Esophagus muscularis mucosa (tissue), 4 donors: Measurements from ENCODE around the gene RASAL2. TPM values are rescaled to one million over a fixed set of nuclear protein-coding genes. Genes with fewer than 3 reads are reported as not detected.
A peak's percentile ranks its signal among the peaks of the same experiment; 100 is the strongest.

Source experiments
- DNase-seq: peaks from one replicate; pipeline ENCODE4 v3.0.0-alpha.2; 2017; ENCODE audit errors: extremely low spot score
- H3K27ac ChIP-seq, 4 donors: fragments of 200-600 bp; sonication (generic); replicated peaks in 1 of 4; 1 replicate in 3 of 4; 2 replicates in 1 of 4; pipeline ENCODE4 v1.5.1; 2016 to 2019; ENCODE audit warnings: mild to moderate bottlenecking in 1 of 4
- H3K27me3 ChIP-seq, 4 donors: fragments of 200-600 bp; sonication (generic); one replicate each; pipeline versions ENCODE4 v1.5.1 to v1.6.0; 2016 to 2019
- H3K36me3 ChIP-seq, 4 donors: fragments of 200-600 bp; sonication (generic); one replicate each; pipeline ENCODE4 v1.5.1; 2016 to 2019
- H3K4me1 ChIP-seq, 4 donors: fragments of 200-600 bp; sonication (generic); one replicate each; pipeline ENCODE4 v1.5.1; 2016 to 2019
- H3K4me3 ChIP-seq, 4 donors: fragments of 200-600 bp; sonication (generic); 1 replicate in 2 of 4; 2 replicates in 2 of 4; pipeline ENCODE4 v1.5.1; 2016 to 2019; ENCODE audit warnings: mild to moderate bottlenecking in 4 of 4, moderate library complexity in 1 of 4
- H3K9me3 ChIP-seq, 4 donors: fragments of 200-600 bp; sonication (generic); 1 replicate in 3 of 4; 2 replicates in 1 of 4; pipeline ENCODE4 v1.5.1; 2016 to 2019
- EP300 ChIP-seq: sonication (generic); formaldehyde crosslinking; IDR thresholded peaks from one replicate; pipeline ENCODE4 v1.6.1; 2017; ENCODE audit warnings: antibody characterized with exemption
- POLR2A ChIP-seq: fragments of 450-650 bp; IDR thresholded peaks from one replicate; pipeline ENCODE4 v1.6.1; 2017; ENCODE audit warnings: antibody characterized with exemption, moderate library complexity, mild to moderate bottlenecking, low read depth
- POLR2AphosphoS5 ChIP-seq, 2 donors: sonication (generic); formaldehyde crosslinking; IDR thresholded peaks; one replicate each; pipeline ENCODE4 v1.6.1; 2017; ENCODE audit warnings: antibody characterized with exemption in 2 of 2
- WGBS: methylation state at CpG from one replicate; pipeline ENCODE4 v1.1.5; 2018; 5-methylcytosine and 5-hydroxymethylcytosine counted together
- intact Hi-C: fragments of 100-400 bp; cut with DNase I; formaldehyde crosslinking; loops from one replicate; pipeline ENCODE4 v1.15.1; 2023
- total RNA-seq, 4 donors: library from RNA; depleted of rRNA; stranded (reverse); fragments of >200 nt; gene quantifications; one replicate each; pipeline versions ENCODE4 v1.1.0 to v1.2.1, GENCODE V29; 2016
- TF ChIP-seq, protein P1 (sequence below), 3 experiments: fragments of 200-600 bp in 2 of 3; fragments of 450-650 bp in 1 of 3; sonication (generic) in 2 of 3; IDR thresholded peaks; one replicate each; pipeline ENCODE4 v1.5.1; 2017 to 2019; ENCODE audit warnings: antibody characterized with exemption in 3 of 3, mild to moderate bottlenecking in 2 of 3, moderate library complexity in 1 of 3

The RASAL2 gene
- total RNA-seq, 4 donors from 2014 or later: 11.6 to 30.0 (median 22.3) TPM

DNA sequence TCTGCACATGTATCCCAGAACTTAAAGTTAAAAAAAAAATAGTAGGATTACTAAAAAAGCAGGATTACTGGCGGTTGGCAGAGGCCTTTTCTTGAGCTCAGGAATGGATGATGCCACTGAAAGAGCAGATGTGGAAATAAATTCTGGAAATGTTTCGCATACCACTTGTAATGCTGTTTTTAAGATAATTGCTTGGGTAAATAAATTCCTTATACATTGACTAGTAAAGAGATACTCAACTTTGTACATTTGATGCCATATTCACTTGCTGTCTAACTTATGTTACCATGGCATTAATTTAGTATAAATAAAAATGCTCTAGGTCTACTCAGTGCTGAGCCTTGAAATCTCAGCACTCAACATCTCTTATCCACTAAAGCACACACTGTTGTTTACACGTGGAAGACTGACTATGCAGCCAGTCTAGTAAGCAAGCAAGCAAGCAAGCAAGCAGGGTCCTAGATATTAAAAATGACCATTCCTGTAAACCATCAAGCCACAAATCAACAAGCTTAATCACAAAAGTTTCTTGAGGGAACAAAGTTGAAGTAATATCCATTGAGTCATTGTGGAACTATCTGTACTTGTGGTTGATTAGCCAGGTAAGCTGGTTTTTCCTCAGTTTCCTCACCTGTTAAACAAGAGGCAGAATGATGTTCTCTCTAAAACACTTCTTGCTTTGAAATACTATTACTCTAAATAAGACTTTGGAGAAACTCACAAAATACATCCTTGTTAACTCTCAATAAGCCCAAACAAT, 1.7 kb upstream of the RASAL2 start:
- Histone ChIP-seq H3K4me3 (no peak overlapping the region), H3K27me3 (no peaks in the 10 kb centered on the region), H3K36me3 (no peaks in the 10 kb centered on the region), H3K4me1 (peaks cover 12 to 28% (median 27%) of the 10 kb centered on the region in 4 donors), H3K9me3 (no peaks in the 10 kb centered on the region), H3K27ac (no peak overlapping the region)
- intact Hi-C loops: loop anchor here (10.0 kb wide), 1 partner anchor 193 kb away; no protein-coding TSS in a partner anchor
- WGBS: 85% methylated on average over 3 of the region's 3 CpGs
- TF ChIP-seq, protein P1, sequence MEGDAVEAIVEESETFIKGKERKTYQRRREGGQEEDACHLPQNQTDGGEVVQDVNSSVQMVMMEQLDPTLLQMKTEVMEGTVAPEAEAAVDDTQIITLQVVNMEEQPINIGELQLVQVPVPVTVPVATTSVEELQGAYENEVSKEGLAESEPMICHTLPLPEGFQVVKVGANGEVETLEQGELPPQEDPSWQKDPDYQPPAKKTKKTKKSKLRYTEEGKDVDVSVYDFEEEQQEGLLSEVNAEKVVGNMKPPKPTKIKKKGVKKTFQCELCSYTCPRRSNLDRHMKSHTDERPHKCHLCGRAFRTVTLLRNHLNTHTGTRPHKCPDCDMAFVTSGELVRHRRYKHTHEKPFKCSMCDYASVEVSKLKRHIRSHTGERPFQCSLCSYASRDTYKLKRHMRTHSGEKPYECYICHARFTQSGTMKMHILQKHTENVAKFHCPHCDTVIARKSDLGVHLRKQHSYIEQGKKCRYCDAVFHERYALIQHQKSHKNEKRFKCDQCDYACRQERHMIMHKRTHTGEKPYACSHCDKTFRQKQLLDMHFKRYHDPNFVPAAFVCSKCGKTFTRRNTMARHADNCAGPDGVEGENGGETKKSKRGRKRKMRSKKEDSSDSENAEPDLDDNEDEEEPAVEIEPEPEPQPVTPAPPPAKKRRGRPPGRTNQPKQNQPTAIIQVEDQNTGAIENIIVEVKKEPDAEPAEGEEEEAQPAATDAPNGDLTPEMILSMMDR (IDR thresholded peaks at IDR 0.05): no peak
- TF ChIP-seq POLR2A (no peak), EP300 (no peak), POLR2AphosphoS5 (IDR thresholded peaks at IDR 0.05) (no peak)
- DNase-seq: no peak

DNA sequence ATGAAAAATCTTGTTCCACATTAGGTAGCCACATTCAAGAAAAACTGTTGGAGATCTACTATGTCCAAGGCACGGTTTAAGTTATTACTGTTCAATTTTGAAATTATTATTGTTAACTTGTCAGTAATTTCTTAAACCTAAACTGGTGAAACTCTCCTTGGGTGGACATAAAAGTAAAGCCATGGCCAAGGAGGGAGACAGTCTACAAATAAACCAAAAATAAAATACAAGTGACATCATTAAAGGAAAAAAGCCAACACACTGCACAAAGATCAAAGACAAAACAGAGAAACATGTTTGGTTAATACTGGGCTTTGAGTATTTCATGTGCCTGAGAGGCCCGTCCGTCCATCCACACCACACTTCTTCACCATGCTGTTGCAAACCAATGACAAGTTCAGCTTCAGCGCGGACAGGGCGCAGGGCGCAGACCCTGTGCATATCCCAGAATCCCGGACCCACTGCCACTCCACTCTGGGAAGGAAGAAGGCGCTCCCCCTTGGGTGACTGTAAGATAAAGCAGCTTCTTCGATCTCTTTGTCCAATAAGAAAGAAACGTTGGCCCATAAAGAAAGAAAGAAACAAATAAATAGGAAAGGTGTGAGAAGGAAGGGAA, 918 bp upstream of the RASAL2 start:
- intact Hi-C loops: loop anchor here (10.0 kb wide), 1 partner anchor 192 kb away; no protein-coding TSS in a partner anchor
- 3% methylated on average over 11 of the region's 11 CpGs for WGBS

DNA sequence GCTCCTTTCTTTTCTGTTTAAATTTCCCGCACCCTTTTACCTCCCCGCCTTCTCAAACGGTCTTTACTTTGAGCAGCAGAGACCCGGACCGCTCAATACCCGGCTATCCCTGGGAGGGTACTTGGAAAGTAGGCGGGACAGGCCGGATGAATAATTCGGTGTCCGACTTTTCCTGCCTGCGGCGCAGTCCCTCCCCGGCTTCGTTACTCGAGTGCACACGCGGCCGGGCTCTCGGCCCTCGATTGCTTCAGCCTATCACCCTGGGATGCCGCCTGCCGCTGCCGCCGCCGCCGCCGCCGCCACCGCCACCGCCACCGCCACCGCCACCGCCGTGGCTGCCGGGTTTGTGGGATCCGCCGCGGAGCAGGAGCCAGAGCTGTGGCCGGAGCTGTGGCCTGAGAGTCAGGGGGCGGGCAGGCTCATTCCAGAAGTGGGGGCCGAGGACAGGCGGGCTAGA, 382 bp upstream of the RASAL2 start:
- H3K27me3 ChIP-seq: no peaks in the 10 kb centered on the region
- intact Hi-C loops: loop anchor here (10.0 kb wide), 1 partner anchor 191 kb away; no protein-coding TSS in a partner anchor
- WGBS: under 1% methylated on average over 25 of the region's 42 CpGs

More for the DNA sequence above, 918 bp upstream of the RASAL2 start:
- peak overlapping the region; percentile 84 to 94 (median 90) for H3K27ac ChIP-seq
- H3K9me3 ChIP-seq: no peaks in the 10 kb centered on the region
- TF ChIP-seq EP300 (no peak), POLR2AphosphoS5 (IDR thresholded peaks at IDR 0.05) (no peak), POLR2A (no peak)
- TF ChIP-seq, protein P1 (IDR thresholded peaks at IDR 0.05): no peak
- DNase-seq: no peak
- no peaks in the 10 kb centered on the region for H3K36me3 ChIP-seq
- H3K27me3 ChIP-seq: no peaks in the 10 kb centered on the region
- peak overlapping the region; percentile 79 to 92 (median 84) for H3K4me3 ChIP-seq
- H3K4me1 ChIP-seq: peaks cover 16 to 33% (median 28%) of the 10 kb centered on the region in 4 donors

DNA sequence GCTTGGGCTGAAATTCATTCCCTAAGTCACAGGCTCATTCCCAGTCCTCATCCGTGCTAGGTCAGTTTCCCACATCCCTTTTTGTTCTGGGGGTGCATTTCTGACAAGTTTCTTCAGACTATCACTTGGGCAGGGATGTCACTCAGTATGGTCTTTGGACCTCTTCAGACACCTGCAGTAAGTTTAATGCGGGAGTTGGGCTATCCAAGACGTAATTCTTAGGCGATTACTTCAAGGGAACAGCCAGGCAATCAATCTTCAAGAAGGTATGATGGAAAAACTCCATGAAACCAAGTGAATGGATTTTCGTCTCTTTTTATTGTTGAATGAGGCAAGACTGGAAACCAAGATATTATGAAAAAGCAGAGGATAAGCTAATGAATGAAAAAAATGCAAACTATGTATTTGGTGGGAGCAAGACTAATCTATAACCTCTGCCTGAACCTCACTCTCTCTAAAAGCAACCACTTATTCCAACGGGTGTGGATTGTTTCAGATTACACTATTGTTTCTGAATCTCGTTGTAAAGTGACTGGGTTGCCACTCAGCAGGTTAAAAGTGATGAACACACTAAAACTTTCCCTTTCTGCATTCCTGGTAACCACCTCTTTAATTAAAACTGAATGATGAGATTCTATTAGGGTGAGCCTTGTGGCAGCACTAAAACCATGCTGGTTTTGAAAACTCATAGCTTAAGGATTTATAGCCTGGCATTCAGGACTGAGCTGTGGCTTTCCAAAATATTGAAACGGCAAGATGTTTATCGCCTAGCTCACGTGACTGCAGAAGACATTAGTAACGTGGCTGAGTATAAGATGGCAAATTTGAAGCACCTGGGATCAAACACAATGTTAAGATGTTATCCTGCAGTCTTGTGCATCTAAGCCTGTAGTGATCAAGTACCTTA, 1.1 kb downstream of the RASAL2 start:
- H3K27me3 ChIP-seq: no peaks in the 10 kb centered on the region
- intact Hi-C loops: loop anchor here (2.0 to 10.0 kb wide), 2 partner anchors 64 to 190 kb away; no protein-coding TSS in a partner anchor
- H3K4me3 ChIP-seq: peak overlapping the region; percentile 79 to 92 (median 84)
- TF ChIP-seq, protein P1 (IDR thresholded peaks at IDR 0.05): no peak
- TF ChIP-seq POLR2A (no peak), POLR2AphosphoS5 (IDR thresholded peaks at IDR 0.05) (no peak), EP300 (no peak)
- H3K4me1 ChIP-seq: peaks cover 23 to 41% (median 31%) of the 10 kb centered on the region in 4 donors
- H3K36me3 ChIP-seq: no peaks in the 10 kb centered on the region
- peak overlapping the region; percentile 84 to 94 (median 90) for H3K27ac ChIP-seq
- WGBS: 13% methylated on average over 11 of the region's 11 CpGs
- H3K9me3 ChIP-seq: no peaks in the 10 kb centered on the region
- no peak for DNase-seq

More for the DNA sequence above, 382 bp upstream of the RASAL2 start:
- TF ChIP-seq EP300 (no peak), POLR2AphosphoS5 (IDR thresholded peaks at IDR 0.05) (peak in 1 of 2 donors; percentile 75)
- TF ChIP-seq, protein P1 (IDR thresholded peaks at IDR 0.05): peak in 1 of 3 experiments; percentile 2
- H3K4me3 ChIP-seq: peak overlapping the region; percentile 79 to 92 (median 84)
- no peaks in the 10 kb centered on the region for H3K9me3 ChIP-seq
- DNase-seq: peak; percentile 97
- H3K36me3 ChIP-seq: no peaks in the 10 kb centered on the region
- peaks cover 16 to 38% (median 28%) of the 10 kb centered on the region in 4 donors for H3K4me1 ChIP-seq
- peak overlapping the region; percentile 84 to 94 (median 90) for H3K27ac ChIP-seq
